CD4-positive, alpha-beta T cell (primary cell): ENCODE measurements around the gene NCKAP1. TPM values are rescaled to one million over a fixed set of nuclear protein-coding genes. Genes with fewer than 3 reads are reported as not detected.

Experiments used
- ATAC-seq: fragments of 200-7000 bp; cut with Tn5 transposase; one replicate; pipeline ENCODE4 v1.10.0; 2022; ENCODE audit warnings: mild to moderate bottlenecking; ENCODE audit not compliant: poor library complexity
- CTCF ChIA-PET: fragments of 350-600 bp; sonication (Branson Sonifier 250); formaldehyde crosslinking; loops from one replicate; lab custom pipeline; 2021; ENCODE audit warnings: antibody characterized with exemption, inconsistent platforms; lab: Charles Lee
- POLR2A ChIA-PET: fragments of 350-600 bp; sonication (Branson Sonifier 250); formaldehyde crosslinking; loops from one replicate; lab custom pipeline; 2021; ENCODE audit warnings: antibody characterized with exemption, inconsistent platforms; lab: Charles Lee
- DNase-seq, 14 experiments: peaks; one replicate each; pipeline ENCODE4 v3.0.0-alpha.2; 2013 to 2020; ENCODE audit warnings: mixed read lengths in 2 of 14
- H3K27ac ChIP-seq, 2 donors: one replicate each; pipeline versions ENCODE4 v1.5.1 to v1.7.0; 2013; ENCODE audit warnings: low read length in 2 of 2, low read depth in 1 of 2, mild to moderate bottlenecking in 1 of 2
- H3K27me3 ChIP-seq, 2 experiments: 1 replicate in 1 of 2; 2 replicates in 1 of 2; pipeline versions ENCODE4 v1.6.1 to v1.7.0; 2013; ENCODE audit warnings: low read length in 2 of 2, control low read depth in 1 of 2, mild to moderate bottlenecking in 1 of 2, moderate library complexity in 1 of 2; ENCODE audit not compliant: insufficient read depth in 2 of 2, control insufficient read depth in 1 of 2
- H3K36me3 ChIP-seq: one replicate; pipeline ENCODE4 v1.6.1; 2013; ENCODE audit warnings: low read length, control low read depth; ENCODE audit not compliant: insufficient read depth
- H3K4me1 ChIP-seq: one replicate; pipeline ENCODE4 v1.6.1; 2013; ENCODE audit warnings: low read length, control low read depth; ENCODE audit not compliant: insufficient read depth
- H3K4me3 ChIP-seq: one replicate; pipeline ENCODE4 v1.5.1; 2013; ENCODE audit warnings: mild to moderate bottlenecking, low read length, moderate library complexity
- H3K9me3 ChIP-seq, 2 experiments: 1 replicate in 1 of 2; 2 replicates in 1 of 2; pipeline versions ENCODE4 v1.6.1 to v1.7.0; 2013; ENCODE audit warnings: low read length in 2 of 2, mild to moderate bottlenecking in 2 of 2, control low read depth in 1 of 2, moderate library complexity in 1 of 2; ENCODE audit not compliant: control insufficient read depth in 1 of 2, insufficient read depth in 1 of 2
- H3K27ac Mint-ChIP-seq: one replicate; pipeline ENCODE4 v1.8.0; 2020; ENCODE audit warnings: mixed read lengths
- H3K27me3 Mint-ChIP-seq: one replicate; pipeline ENCODE4 v1.8.0; 2021; ENCODE audit warnings: mixed read lengths
- H3K36me3 Mint-ChIP-seq: one replicate; pipeline ENCODE4 v1.8.0; 2021; ENCODE audit warnings: low read depth, mixed read lengths
- H3K4me1 Mint-ChIP-seq: one replicate; pipeline ENCODE4 v1.8.0; 2021; ENCODE audit warnings: low read depth, mixed read lengths
- H3K4me3 Mint-ChIP-seq: one replicate; pipeline ENCODE4 v1.8.0; 2020; ENCODE audit warnings: mild to moderate bottlenecking, mixed read lengths
- H3K9me3 Mint-ChIP-seq: one replicate; pipeline ENCODE4 v1.8.0; 2020; ENCODE audit warnings: mixed read lengths
- CTCF ChIP-seq: fragments of 200-600 bp; IDR thresholded peaks from one replicate; pipeline ENCODE4 v1.8.0; 2022; ENCODE audit warnings: antibody characterized with exemption, mild to moderate bottlenecking
- intact Hi-C, 2 experiments: fragments of 100-400 bp; cut with DNase I in 1 of 2; cut with micrococcal nuclease in 1 of 2; formaldehyde crosslinking; loops; one replicate each; pipeline versions ENCODE4 v1.15.1 to v1.9.0; 2023 to 2025; cut with DNase I, micrococcal nuclease
- total RNA-seq, 174 experiments: library from RNA in 2 of 174; stranded (reverse) in 2 of 174; gene quantifications; one replicate each; pipeline ENCODE4 v1.2.3 and lab custom pipeline; 2021 to 2026

The NCKAP1 gene
- total RNA-seq, 2 experiments from 2014 or later = 2.4 to 2.5 TPM

DNA sequence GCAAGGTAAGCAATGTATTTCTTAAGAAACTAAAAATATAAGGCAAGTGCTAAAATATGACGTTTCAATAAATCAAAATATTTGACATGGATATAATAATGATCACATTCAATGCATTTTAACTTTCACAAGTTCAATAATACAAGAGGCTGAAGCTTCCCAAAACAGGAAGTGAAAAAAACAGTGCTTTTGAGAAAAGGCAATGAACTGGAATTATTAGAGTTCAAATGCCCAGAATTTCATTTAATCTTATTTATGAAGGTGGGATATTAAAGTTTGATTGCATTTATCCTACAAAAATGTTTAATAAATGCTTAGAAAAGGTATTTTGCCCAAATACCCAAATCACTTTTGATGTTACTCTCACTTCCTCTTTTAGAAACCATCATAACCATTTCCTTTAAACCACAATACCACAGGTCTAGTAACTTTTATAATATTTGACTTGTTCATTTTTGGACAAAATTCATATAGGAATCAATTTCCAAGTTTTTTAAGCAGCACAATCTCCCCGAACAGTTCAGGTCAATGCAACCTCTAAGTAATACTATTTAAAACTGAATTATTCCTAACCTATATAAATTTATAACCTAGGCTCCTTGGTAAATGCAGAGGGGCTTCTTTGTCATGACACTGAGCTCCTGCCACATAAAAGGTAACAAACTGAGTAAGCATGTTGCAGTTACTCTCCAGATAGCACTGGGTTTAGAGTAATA, 2.1 kb downstream of the NCKAP1 start:
- no peak overlapping the region for H3K27ac Mint-ChIP-seq
- ChIA-PET POLR2A (interaction anchor here (0.7 to 1.2 kb wide), 2 partner anchors 89 to 292 kb away, joined by 3 read pairs; partner anchors contain the start of gene NUP35), CTCF (no interaction called here)
- H3K9me3 Mint-ChIP-seq = no peaks in the 10 kb centered on the region
- Histone ChIP-seq H3K27ac (no peak overlapping the region), H3K36me3 (no peaks in the 10 kb centered on the region), H3K4me1 (peaks cover 15% of the 10 kb centered on the region), H3K4me3 (no peak overlapping the region), H3K9me3 (no peaks in the 10 kb centered on the region), H3K27me3 (peaks cover 0 to 50% of the 10 kb centered on the region in 2 experiments)
- TF ChIP-seq CTCF = no peak
- peaks cover 55% of the 10 kb centered on the region for H3K27me3 Mint-ChIP-seq
- intact Hi-C loops = loop anchor here (5.0 kb wide), 2 partner anchors 319 to 1729 kb away; partner anchors contain the start of gene DNAJC10 (in 1 of the 2)
- H3K4me3 Mint-ChIP-seq = peak overlapping the region; percentile 88
- no peaks in the 10 kb centered on the region for H3K36me3 Mint-ChIP-seq
- peaks cover 39% of the 10 kb centered on the region for H3K4me1 Mint-ChIP-seq
- ATAC-seq = no peak
- peak in 3 of 14 experiments; percentile 53 to 61 (median 55) for DNase-seq

DNA sequence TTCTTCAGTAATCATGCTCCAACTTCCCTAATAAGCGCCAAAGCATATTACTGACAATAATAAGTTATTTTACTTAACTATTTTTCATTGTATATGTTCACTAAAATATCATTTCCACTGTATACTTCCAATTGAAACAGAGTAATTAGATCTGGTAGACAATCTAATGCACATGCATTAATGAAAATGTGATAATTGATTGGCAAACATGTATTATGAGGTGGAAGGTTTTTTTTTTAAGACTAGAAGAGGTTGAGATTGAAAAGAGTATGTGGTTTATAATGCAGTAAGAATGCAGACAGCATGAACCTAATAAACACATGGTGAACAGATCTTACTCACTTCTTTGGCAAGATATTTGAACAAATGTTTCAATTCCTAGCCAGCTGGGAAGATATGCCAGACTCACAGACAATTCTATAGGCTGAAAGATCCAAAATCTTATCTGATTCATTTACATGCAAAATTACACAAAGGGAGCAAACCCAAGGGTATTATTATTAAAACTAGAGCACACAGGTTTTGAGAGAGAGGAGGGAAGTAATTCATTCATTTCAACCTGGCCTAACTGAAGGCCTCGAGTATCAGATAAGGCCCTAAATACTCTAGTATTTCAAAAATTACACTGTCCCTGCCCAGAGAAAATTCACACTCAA, 2.8 kb downstream of the NCKAP1 start:
- Histone ChIP-seq H3K27ac (no peak overlapping the region), H3K4me3 (no peak overlapping the region), H3K27me3 (peaks cover 0 to 43% of the 10 kb centered on the region in 2 experiments), H3K36me3 (no peaks in the 10 kb centered on the region), H3K4me1 (peaks cover 15% of the 10 kb centered on the region), H3K9me3 (no peaks in the 10 kb centered on the region)
- H3K27me3 Mint-ChIP-seq = peaks cover 55% of the 10 kb centered on the region
- TF ChIP-seq CTCF = no peak
- H3K27ac Mint-ChIP-seq = no peak overlapping the region
- POLR2A ChIA-PET = interaction anchor here (1.2 kb wide), 1 partner anchor 89 kb away, joined by 3 read pairs; the partner anchor contains the start of gene NUP35
- H3K4me3 Mint-ChIP-seq = peak overlapping the region; percentile 88
- H3K9me3 Mint-ChIP-seq = no peaks in the 10 kb centered on the region
- H3K4me1 Mint-ChIP-seq = peaks cover 39% of the 10 kb centered on the region
- intact Hi-C loops = loop anchor here (5.0 kb wide), 2 partner anchors 318 to 1728 kb away; partner anchors contain the start of gene DNAJC10 (in 1 of the 2)
- DNase-seq (no peak), ATAC-seq (no peak)
- CTCF ChIA-PET = interaction anchor here (0.7 kb wide), 1 partner anchor 41 kb away, joined by 4 read pairs; no protein-coding TSS in a partner anchor
- H3K36me3 Mint-ChIP-seq = no peaks in the 10 kb centered on the region

DNA sequence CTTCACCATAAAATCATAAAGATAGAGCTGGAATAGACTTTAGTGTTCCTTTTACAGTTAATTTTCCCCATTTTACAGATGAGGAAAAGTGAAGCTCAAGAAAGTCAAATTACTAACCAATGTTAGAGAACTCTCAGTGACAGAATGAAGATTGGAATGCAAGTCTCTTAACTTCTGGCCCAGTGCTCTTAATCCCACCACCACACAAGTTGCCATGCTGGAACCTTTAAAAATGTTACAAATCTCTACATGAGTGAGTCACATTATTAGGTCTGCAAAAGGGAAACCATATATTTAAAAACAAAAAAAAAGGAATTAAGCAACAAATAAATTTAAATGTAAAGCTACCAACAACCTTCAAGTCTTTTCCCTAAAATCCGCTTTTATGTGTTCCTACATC, 3.5 kb downstream of the NCKAP1 start:
- H3K4me1 ChIP-seq = peaks cover 15% of the 10 kb centered on the region
- Mint-ChIP-seq H3K27me3 (peaks cover 55% of the 10 kb centered on the region), H3K4me1 (peaks cover 38% of the 10 kb centered on the region), H3K27ac (no peak overlapping the region), H3K36me3 (no peaks in the 10 kb centered on the region), H3K4me3 (no peak overlapping the region), H3K9me3 (no peaks in the 10 kb centered on the region)
- ChIA-PET POLR2A (no interaction called here), CTCF (interaction anchor here (0.7 kb wide), 1 partner anchor 40 kb away, joined by 4 read pairs; no protein-coding TSS in a partner anchor)
- DNase-seq (no peak), ATAC-seq (no peak)
- no peaks in the 10 kb centered on the region for H3K9me3 ChIP-seq
- intact Hi-C loops = loop anchor here (5.0 kb wide), 2 partner anchors 318 to 1728 kb away; partner anchors contain the start of gene DNAJC10 (in 1 of the 2)
- H3K27ac ChIP-seq = no peak overlapping the region
- H3K36me3 ChIP-seq = no peaks in the 10 kb centered on the region
- peaks cover 0 to 38% of the 10 kb centered on the region in 2 experiments for H3K27me3 ChIP-seq
- TF ChIP-seq CTCF = no peak
- H3K4me3 ChIP-seq = no peak overlapping the region
